Panc1 (cell line): ENCODE data around the gene RNF19B. TPM values are rescaled to one million over a fixed set of nuclear protein-coding genes. Genes with fewer than 3 reads are reported as not detected.

ENCODE experiments used
- ATAC-seq: fragments of 200-7000 bp; cut with Tn5 transposase; 2 replicates; pipeline ENCODE4 v1.9.1; 2020; ENCODE audit warnings: mild to moderate bottlenecking, moderate library complexity
- BruUV-seq: library from RNA; stranded (reverse); fragments of 400-500 nt; replicated peaks from 2 replicates; lab custom pipeline; 2021; lab: Mats Ljungman, UMichigan
- CTCF ChIA-PET: fragments of 300-600 bp; sonication (Branson Sonifier 250); formaldehyde crosslinking; loops from one replicate; lab custom pipeline; 2022; ENCODE audit warnings: antibody characterized with exemption; lab: Charles Lee
- POLR2A ChIA-PET: fragments of 300-600 bp; sonication (Branson Sonifier 250); formaldehyde crosslinking; loops from one replicate; lab custom pipeline; 2022; ENCODE audit warnings: antibody characterized with exemption; lab: Charles Lee
- DNase-seq: peaks from one replicate; pipeline ENCODE4 v3.0.0-alpha.2; 2010; ENCODE audit warnings: low read depth, low spot score
- H3K27ac ChIP-seq: 2 replicates; pipeline ENCODE4 v1.5.1; 2011; ENCODE audit warnings: mild to moderate bottlenecking, low read length, inconsistent platforms
- H3K27me3 ChIP-seq: fragments of 200-500 bp; sonication (Bioruptor generic); 2 replicates; pipeline ENCODE4 v1.6.0; 2014; ENCODE audit warnings: low read length, inconsistent platforms; ENCODE audit not compliant: control insufficient read depth, insufficient read depth
- H3K36me3 ChIP-seq: fragments of 200-500 bp; sonication (Bioruptor generic); 2 replicates; pipeline ENCODE4 v1.5.1; 2014; ENCODE audit warnings: inconsistent platforms, mild to moderate bottlenecking, low read length, moderate library complexity; ENCODE audit not compliant: control insufficient read depth, insufficient read depth
- H3K4me1 ChIP-seq: 2 replicates; pipeline ENCODE4 v1.5.1; 2011; ENCODE audit warnings: inconsistent platforms, mild to moderate bottlenecking, low read length, moderate library complexity; ENCODE audit not compliant: control insufficient read depth, insufficient read depth
- H3K4me3 ChIP-seq, 2 experiments: 2 replicates each; pipeline ENCODE4 v1.5.1; 2011 to 2012; ENCODE audit warnings: low read depth in 2 of 2, low read length in 2 of 2, mild to moderate bottlenecking in 2 of 2, inconsistent platforms in 1 of 2, moderate library complexity in 1 of 2
- H3K9me3 ChIP-seq: fragments of 200-500 bp; sonication (Bioruptor generic); 2 replicates; pipeline ENCODE4 v1.5.1; 2014; ENCODE audit warnings: low read depth, mild to moderate bottlenecking, inconsistent platforms, low read length, moderate library complexity; ENCODE audit not compliant: control insufficient read depth, insufficient read depth
- POLR2AphosphoS5 ChIP-seq: IDR thresholded peaks from 2 replicates; pipeline ENCODE4 v1.6.1; 2012; ENCODE audit warnings: mild to moderate bottlenecking, low read depth, low read length, moderate library complexity
- SIN3A ChIP-seq: IDR thresholded peaks from 2 replicates; pipeline ENCODE4 v1.6.1; 2012; ENCODE audit warnings: low read depth, mild to moderate bottlenecking, low read length, moderate library complexity, borderline replicate concordance; ENCODE audit not compliant: insufficient read depth
- TCF7L2 ChIP-seq: IDR thresholded peaks from 2 replicates; pipeline ENCODE4 v1.6.1; 2011; ENCODE audit warnings: mild to moderate bottlenecking, low read depth, low read length, inconsistent platforms
- in situ Hi-C: cut with HindIII; loops from 2 replicates; pipeline ENCODE4 v1.10.0; 2016; ENCODE audit warnings: low sequenced_read_pairs, low pct_unique_long_range_greater_than_20kb
- intact Hi-C: fragments of 100-400 bp; cut with micrococcal nuclease; formaldehyde crosslinking; loops from one replicate; pipeline ENCODE4 v1.10.0; 2022; ENCODE audit not compliant: unreplicated experiment
- total RNA-seq: library from RNA; stranded (reverse); gene quantifications from one replicate; pipeline ENCODE4 v1.2.1, GENCODE V29; 2021; ENCODE audit not compliant: unreplicated experiment
- TF ChIP-seq, protein P1 (sequence below), 2 experiments: IDR thresholded peaks; 2 replicates each; pipeline ENCODE4 v1.6.1; 2011 to 2012; ENCODE audit warnings: low read depth in 2 of 2, control low read depth in 1 of 2, low read length in 1 of 2, mild to moderate bottlenecking in 1 of 2, moderate library complexity in 1 of 2; ENCODE audit not compliant: insufficient read depth in 1 of 2
- TF ChIP-seq, protein P2 (sequence below): fragments of 450-650 bp; IDR thresholded peaks from 2 replicates; pipeline ENCODE4 v1.5.1; 2017; ENCODE audit warnings: mild to moderate bottlenecking

Gene RNF19B
- total RNA-seq, 1 experiment from 2014 or later: 29.1 TPM

DNA sequence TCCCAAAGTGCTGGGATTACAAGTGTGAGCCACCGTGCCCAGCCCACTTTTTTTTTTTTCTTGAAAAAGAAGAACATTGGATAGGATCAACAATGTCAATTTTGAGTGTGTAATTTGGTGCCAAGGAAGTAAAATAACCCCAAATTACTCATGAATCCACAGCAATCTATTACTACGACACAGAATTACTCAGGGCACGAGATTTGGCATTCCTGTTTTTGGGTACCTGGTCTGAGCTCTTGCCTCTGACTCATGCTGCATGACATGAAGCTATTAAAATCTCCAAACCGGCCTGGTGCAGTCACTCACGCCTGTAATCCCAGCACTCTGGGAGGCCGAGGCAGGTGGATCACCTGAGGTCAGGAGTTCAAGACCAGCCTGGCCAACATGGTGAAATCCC is 10.4 kb downstream of the RNF19B start:
- ChIA-PET CTCF (no interaction called here), POLR2A (no interaction called here)
- TF ChIP-seq SIN3A: no peak
- TF ChIP-seq, protein P1, sequence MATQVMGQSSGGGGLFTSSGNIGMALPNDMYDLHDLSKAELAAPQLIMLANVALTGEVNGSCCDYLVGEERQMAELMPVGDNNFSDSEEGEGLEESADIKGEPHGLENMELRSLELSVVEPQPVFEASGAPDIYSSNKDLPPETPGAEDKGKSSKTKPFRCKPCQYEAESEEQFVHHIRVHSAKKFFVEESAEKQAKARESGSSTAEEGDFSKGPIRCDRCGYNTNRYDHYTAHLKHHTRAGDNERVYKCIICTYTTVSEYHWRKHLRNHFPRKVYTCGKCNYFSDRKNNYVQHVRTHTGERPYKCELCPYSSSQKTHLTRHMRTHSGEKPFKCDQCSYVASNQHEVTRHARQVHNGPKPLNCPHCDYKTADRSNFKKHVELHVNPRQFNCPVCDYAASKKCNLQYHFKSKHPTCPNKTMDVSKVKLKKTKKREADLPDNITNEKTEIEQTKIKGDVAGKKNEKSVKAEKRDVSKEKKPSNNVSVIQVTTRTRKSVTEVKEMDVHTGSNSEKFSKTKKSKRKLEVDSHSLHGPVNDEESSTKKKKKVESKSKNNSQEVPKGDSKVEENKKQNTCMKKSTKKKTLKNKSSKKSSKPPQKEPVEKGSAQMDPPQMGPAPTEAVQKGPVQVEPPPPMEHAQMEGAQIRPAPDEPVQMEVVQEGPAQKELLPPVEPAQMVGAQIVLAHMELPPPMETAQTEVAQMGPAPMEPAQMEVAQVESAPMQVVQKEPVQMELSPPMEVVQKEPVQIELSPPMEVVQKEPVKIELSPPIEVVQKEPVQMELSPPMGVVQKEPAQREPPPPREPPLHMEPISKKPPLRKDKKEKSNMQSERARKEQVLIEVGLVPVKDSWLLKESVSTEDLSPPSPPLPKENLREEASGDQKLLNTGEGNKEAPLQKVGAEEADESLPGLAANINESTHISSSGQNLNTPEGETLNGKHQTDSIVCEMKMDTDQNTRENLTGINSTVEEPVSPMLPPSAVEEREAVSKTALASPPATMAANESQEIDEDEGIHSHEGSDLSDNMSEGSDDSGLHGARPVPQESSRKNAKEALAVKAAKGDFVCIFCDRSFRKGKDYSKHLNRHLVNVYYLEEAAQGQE (IDR thresholded peaks at IDR 0.05; ENCODE audit: insufficient read depth in 1 of 2, low read depth in 2 of 2, low read length in 1 of 2): no peak
- TF ChIP-seq, protein P2, sequence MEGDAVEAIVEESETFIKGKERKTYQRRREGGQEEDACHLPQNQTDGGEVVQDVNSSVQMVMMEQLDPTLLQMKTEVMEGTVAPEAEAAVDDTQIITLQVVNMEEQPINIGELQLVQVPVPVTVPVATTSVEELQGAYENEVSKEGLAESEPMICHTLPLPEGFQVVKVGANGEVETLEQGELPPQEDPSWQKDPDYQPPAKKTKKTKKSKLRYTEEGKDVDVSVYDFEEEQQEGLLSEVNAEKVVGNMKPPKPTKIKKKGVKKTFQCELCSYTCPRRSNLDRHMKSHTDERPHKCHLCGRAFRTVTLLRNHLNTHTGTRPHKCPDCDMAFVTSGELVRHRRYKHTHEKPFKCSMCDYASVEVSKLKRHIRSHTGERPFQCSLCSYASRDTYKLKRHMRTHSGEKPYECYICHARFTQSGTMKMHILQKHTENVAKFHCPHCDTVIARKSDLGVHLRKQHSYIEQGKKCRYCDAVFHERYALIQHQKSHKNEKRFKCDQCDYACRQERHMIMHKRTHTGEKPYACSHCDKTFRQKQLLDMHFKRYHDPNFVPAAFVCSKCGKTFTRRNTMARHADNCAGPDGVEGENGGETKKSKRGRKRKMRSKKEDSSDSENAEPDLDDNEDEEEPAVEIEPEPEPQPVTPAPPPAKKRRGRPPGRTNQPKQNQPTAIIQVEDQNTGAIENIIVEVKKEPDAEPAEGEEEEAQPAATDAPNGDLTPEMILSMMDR: no peak
- no peak for TF ChIP-seq POLR2AphosphoS5
- no peak for TF ChIP-seq TCF7L2
- in situ Hi-C loops (no loop called here), intact Hi-C loops (no loop called here)
- DNase-seq (peak; percentile 71), ATAC-seq (no peak)
- no peaks in the 10 kb centered on the region for H3K9me3 ChIP-seq
- H3K36me3 ChIP-seq: no peaks in the 10 kb centered on the region
- BruUV-seq: no TSS peak
- H3K27me3 ChIP-seq: no peaks in the 10 kb centered on the region
- no peak overlapping the region for H3K27ac ChIP-seq
- peaks cover 7% of the 10 kb centered on the region for H3K4me1 ChIP-seq
- no peak overlapping the region for H3K4me3 ChIP-seq

DNA sequence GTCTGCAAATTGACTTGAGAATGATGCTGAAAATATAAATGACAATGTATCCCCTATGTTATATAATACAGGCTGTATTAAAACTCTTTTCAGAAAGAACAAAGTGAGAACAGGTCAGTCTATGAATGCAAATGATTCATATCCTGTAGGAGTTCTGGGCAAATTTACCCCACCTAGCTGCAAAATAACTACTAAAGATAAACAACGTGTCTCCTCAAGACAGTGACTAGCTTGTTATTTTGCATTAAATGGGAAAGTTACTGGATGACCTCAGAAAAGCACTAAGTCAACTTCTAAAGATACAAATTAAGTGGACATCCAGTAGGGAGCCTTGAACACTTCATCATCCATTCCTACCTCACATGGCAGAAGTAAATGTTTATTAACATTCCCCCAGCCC is 11.1 kb downstream of the RNF19B start:
- no peaks in the 10 kb centered on the region for H3K27me3 ChIP-seq

More for the DNA sequence above, 11.1 kb downstream of the RNF19B start:
- POLR2A ChIA-PET: no interaction called here
- H3K4me3 ChIP-seq: no peak overlapping the region
- H3K27ac ChIP-seq: no peak overlapping the region
- in situ Hi-C loops: no loop called here
- no peaks in the 10 kb centered on the region for H3K9me3 ChIP-seq
- DNase-seq (peak; percentile 82), ATAC-seq (peak; percentile 66; the same call in 1 of the 2 replicates)
- no peaks in the 10 kb centered on the region for H3K36me3 ChIP-seq
- intact Hi-C loops: no loop called here
- CTCF ChIA-PET: no interaction called here
- TF ChIP-seq POLR2AphosphoS5 (no peak), SIN3A (no peak), TCF7L2 (no peak)
- TF ChIP-seq, protein P1 (IDR thresholded peaks at IDR 0.05; ENCODE audit: insufficient read depth in 1 of 2, low read depth in 2 of 2, low read length in 1 of 2): no peak
- TF ChIP-seq, protein P2: no peak
- H3K4me1 ChIP-seq: peaks cover 9% of the 10 kb centered on the region
- BruUV-seq: no TSS peak
